Neural cell (in vitro differentiated cells): ENCODE measurements around the gene KHSRP. TPM values are rescaled to one million over a fixed set of nuclear protein-coding genes. Genes with fewer than 3 reads are reported as not detected.
"Not testable (repeated sequence)": the region's sequence is repeated elsewhere in the genome, so short reads cannot be mapped to it uniquely, and the experiment has no call there.

ENCODE experiments used
- H2AFZ ChIP-seq: fragments of 200-600, 300-800 bp; sonication (generic), shearing (Covaris generic); 2 replicates; pipeline ENCODE4 v1.6.0; 2014; ENCODE audit warnings: low read depth, mild to moderate bottlenecking, antibody characterized with exemption, low read length, moderate library complexity
- H3F3A ChIP-seq: fragments of 200-600 bp; shearing (Covaris generic); 2 replicates; pipeline ENCODE4 v1.6.1; 2016; ENCODE audit warnings: mild to moderate bottlenecking, moderate library complexity, mixed read lengths, antibody characterized with exemption, low read length; ENCODE audit not compliant: insufficient read depth, poor library complexity, severe bottlenecking
- H3K27ac ChIP-seq: fragments of 200-600, 300-800 bp; sonication (generic), shearing (Covaris generic); 2 replicates; pipeline ENCODE4 v1.5.1; 2014; ENCODE audit warnings: mild to moderate bottlenecking, low read length, moderate library complexity
- H3K27me3 ChIP-seq: fragments of 300-800, 200-600 bp; sonication (generic), shearing (Covaris generic); 2 replicates; pipeline ENCODE4 v1.6.0; 2014; ENCODE audit warnings: mild to moderate bottlenecking, low read depth, low read length, moderate library complexity; ENCODE audit not compliant: insufficient read depth
- H3K36me3 ChIP-seq: fragments of 300-800, 200-600 bp; sonication (generic), shearing (Covaris generic); 2 replicates; pipeline ENCODE4 v1.5.1; 2014; ENCODE audit warnings: mild to moderate bottlenecking, antibody characterized with exemption, low read length, moderate library complexity; ENCODE audit not compliant: insufficient read depth
- H3K4me2 ChIP-seq: fragments of 300-800, 200-600 bp; sonication (generic), shearing (Covaris generic); 2 replicates; pipeline ENCODE4 v1.6.0; 2014; ENCODE audit warnings: mild to moderate bottlenecking, low read length
- H3K4me3 ChIP-seq: fragments of 300-800, 200-600 bp; sonication (generic), shearing (Covaris generic); 2 replicates; pipeline ENCODE4 v1.5.1; 2014; ENCODE audit warnings: mild to moderate bottlenecking, low read length, moderate library complexity
- H3K79me2 ChIP-seq: fragments of 200-600 bp; shearing (Covaris generic); replicated peaks from 2 replicates; pipeline ENCODE4 v1.6.0; 2014; ENCODE audit warnings: mild to moderate bottlenecking, low read length, moderate library complexity; ENCODE audit not compliant: insufficient read depth
- H3K9ac ChIP-seq: fragments of 300-800, 200-600 bp; sonication (generic), shearing (Covaris generic); 2 replicates; pipeline ENCODE4 v1.6.1; 2016; ENCODE audit warnings: mild to moderate bottlenecking, low read length, mixed read lengths
- H3K9me2 ChIP-seq: fragments of 200-600 bp; shearing (Covaris generic); 2 replicates; pipeline ENCODE4 v1.6.1; 2016; ENCODE audit warnings: mild to moderate bottlenecking, low read length, mixed read lengths; ENCODE audit not compliant: insufficient read depth
- H3K9me3 ChIP-seq: fragments of 200-600, 300-800 bp; sonication (generic), shearing (Covaris generic); 2 replicates; pipeline ENCODE4 v1.6.1; 2016; ENCODE audit warnings: mild to moderate bottlenecking, mixed run types, low read length, moderate library complexity, mixed read lengths
- H4K20me1 ChIP-seq: fragments of 200-600 bp; shearing (Covaris generic); 2 replicates; pipeline ENCODE4 v1.6.1; 2016; ENCODE audit warnings: mild to moderate bottlenecking, mixed run types; ENCODE audit not compliant: insufficient read depth
- CTCF ChIP-seq: fragments of 450-650 bp; IDR thresholded peaks from 2 replicates; pipeline ENCODE4 v1.5.1; 2014; ENCODE audit warnings: antibody characterized with exemption, mild to moderate bottlenecking, moderate library complexity; ENCODE audit not compliant: poor library complexity, severe bottlenecking
- EP300 ChIP-seq: fragments of 450-650 bp; conservative IDR thresholded peaks from 2 replicates; pipeline ENCODE4 v1.6.1; 2014; ENCODE audit warnings: antibody characterized with exemption, mild to moderate bottlenecking, moderate library complexity; ENCODE audit not compliant: poor library complexity, severe bottlenecking
- EZH2 ChIP-seq: fragments of 200-600, 300-800 bp; shearing (Covaris generic), sonication (generic); IDR thresholded peaks from 2 replicates; pipeline ENCODE4 v1.6.1; 2014; ENCODE audit warnings: antibody characterized with exemption, low read length, borderline replicate concordance, mild to moderate bottlenecking; ENCODE audit not compliant: insufficient read depth, poor library complexity, severe bottlenecking
- MXI1 ChIP-seq: fragments of 450-650 bp; conservative IDR thresholded peaks from 2 replicates; pipeline ENCODE4 v1.6.1; 2014; ENCODE audit warnings: antibody characterized with exemption, mild to moderate bottlenecking; ENCODE audit not compliant: poor library complexity, severe bottlenecking
- POLR2AphosphoS5 ChIP-seq: IDR thresholded peaks from 2 replicates; pipeline ENCODE4 v1.6.1; 2012
- RAD21 ChIP-seq: fragments of 450-650 bp; conservative IDR thresholded peaks from 2 replicates; pipeline ENCODE4 v1.6.1; 2014; ENCODE audit warnings: antibody characterized with exemption, mild to moderate bottlenecking, moderate library complexity
- SMC3 ChIP-seq: fragments of 450-650 bp; conservative IDR thresholded peaks from 2 replicates; pipeline ENCODE4 v1.6.1; 2014; ENCODE audit warnings: antibody characterized with exemption, mild to moderate bottlenecking, moderate library complexity; ENCODE audit not compliant: poor library complexity
- TAF1 ChIP-seq: IDR thresholded peaks from 2 replicates; pipeline ENCODE4 v1.6.1; 2012; ENCODE audit warnings: low read depth
- polyA plus RNA-seq: library from polyadenylated mRNA; depleted of rRNA; stranded (reverse); fragments of >200 nt; gene quantifications from 2 replicates; pipeline ENCODE4 v1.2.3, GENCODE V29; 2014
- TF ChIP-seq, protein P1 (sequence below): IDR thresholded peaks from 2 replicates; pipeline ENCODE4 v1.6.1; 2012; ENCODE audit warnings: borderline replicate concordance

The KHSRP gene
- polyA plus RNA-seq, 1 donor from 2014 or later = 33.3 TPM

- not testable (repeated sequence) for H2AFZ ChIP-seq, H3K79me2 ChIP-seq
Observed at GRCh38 chr19:6400062-6400944, 24.3 kb downstream of the KHSRP start.

DNA sequence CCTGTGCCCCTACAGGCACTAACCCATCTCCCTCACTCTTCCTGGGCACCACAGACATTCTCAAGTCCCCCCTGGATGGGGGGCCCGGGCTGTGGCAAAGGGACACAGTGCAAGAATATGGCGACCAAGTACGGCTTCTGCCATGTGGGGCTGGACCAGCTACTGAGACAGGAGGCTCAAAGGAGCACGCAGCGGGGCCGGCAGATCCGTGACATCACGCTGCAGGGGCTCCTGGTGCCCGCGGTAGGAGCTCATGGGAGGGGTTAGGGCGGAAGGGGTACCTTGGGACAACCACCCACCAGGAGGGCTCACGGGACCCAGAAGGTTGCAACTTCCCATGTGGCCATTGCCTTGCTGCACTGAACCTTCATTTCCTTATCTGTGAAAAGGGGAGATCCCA, 28.3 kb downstream of the KHSRP start:
- TF ChIP-seq, protein P1, sequence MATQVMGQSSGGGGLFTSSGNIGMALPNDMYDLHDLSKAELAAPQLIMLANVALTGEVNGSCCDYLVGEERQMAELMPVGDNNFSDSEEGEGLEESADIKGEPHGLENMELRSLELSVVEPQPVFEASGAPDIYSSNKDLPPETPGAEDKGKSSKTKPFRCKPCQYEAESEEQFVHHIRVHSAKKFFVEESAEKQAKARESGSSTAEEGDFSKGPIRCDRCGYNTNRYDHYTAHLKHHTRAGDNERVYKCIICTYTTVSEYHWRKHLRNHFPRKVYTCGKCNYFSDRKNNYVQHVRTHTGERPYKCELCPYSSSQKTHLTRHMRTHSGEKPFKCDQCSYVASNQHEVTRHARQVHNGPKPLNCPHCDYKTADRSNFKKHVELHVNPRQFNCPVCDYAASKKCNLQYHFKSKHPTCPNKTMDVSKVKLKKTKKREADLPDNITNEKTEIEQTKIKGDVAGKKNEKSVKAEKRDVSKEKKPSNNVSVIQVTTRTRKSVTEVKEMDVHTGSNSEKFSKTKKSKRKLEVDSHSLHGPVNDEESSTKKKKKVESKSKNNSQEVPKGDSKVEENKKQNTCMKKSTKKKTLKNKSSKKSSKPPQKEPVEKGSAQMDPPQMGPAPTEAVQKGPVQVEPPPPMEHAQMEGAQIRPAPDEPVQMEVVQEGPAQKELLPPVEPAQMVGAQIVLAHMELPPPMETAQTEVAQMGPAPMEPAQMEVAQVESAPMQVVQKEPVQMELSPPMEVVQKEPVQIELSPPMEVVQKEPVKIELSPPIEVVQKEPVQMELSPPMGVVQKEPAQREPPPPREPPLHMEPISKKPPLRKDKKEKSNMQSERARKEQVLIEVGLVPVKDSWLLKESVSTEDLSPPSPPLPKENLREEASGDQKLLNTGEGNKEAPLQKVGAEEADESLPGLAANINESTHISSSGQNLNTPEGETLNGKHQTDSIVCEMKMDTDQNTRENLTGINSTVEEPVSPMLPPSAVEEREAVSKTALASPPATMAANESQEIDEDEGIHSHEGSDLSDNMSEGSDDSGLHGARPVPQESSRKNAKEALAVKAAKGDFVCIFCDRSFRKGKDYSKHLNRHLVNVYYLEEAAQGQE = no peak
- TF ChIP-seq EZH2 (no peak), EP300 (no peak), TAF1 (no peak), RAD21 (no peak), SMC3 (no peak), POLR2AphosphoS5 (no peak), CTCF (no peak), MXI1 (no peak)
- Histone ChIP-seq H3K27ac (no peak overlapping the region), H3K27me3 (no peaks in the 10 kb centered on the region), H3K9me3 (no peaks in the 10 kb centered on the region), H4K20me1 (no peaks in the 10 kb centered on the region), H3F3A (no peaks in the 10 kb centered on the region), H2AFZ (no peak overlapping the region), H3K9me2 (no peaks in the 10 kb centered on the region), H3K4me3 (no peak overlapping the region), H3K4me2 (no peak overlapping the region), H3K9ac (no peak overlapping the region), H3K79me2 (peaks cover 14% of the 10 kb centered on the region), H3K36me3 (peaks cover 3% of the 10 kb centered on the region)

More at GRCh38 chr19:6400062-6400944, 24.3 kb downstream of the KHSRP start:
- H3K9me3 ChIP-seq, H3K4me2 ChIP-seq, H4K20me1 ChIP-seq, H3K27me3 ChIP-seq, H3K9me2 ChIP-seq, H3K9ac ChIP-seq, H3K4me3 ChIP-seq, H3K27ac ChIP-seq, H3K36me3 ChIP-seq, H3F3A ChIP-seq: not testable (repeated sequence)
